Kidney (tissue), 14 donors: Measurements from ENCODE around the gene CNPY1. TPM values are rescaled to one million over a fixed set of nuclear protein-coding genes. Genes with fewer than 3 reads are reported as not detected.

Experiments used
- DNase-seq, 5 donors: peaks; one replicate each; pipeline ENCODE4 v3.0.0-alpha.2; 2013 to 2020
- FAIRE-seq: peaks from 2 replicates; lab custom pipeline; 2012; peaks lifted over from hg19 to GRCh38; lab: Jason Lieb, UNC
- H3K27ac ChIP-seq, 2 donors: one replicate each; pipeline ENCODE4 v1.7.0; 2013; ENCODE audit warnings: low read depth in 2 of 2, low read length in 2 of 2, inconsistent platforms in 1 of 2
- H3K27me3 ChIP-seq: one replicate; pipeline ENCODE4 v1.7.1; 2013; ENCODE audit warnings: low read length, inconsistent platforms; ENCODE audit not compliant: control insufficient read depth, insufficient read depth
- H3K36me3 ChIP-seq, 3 donors: one replicate each; pipeline versions ENCODE4 v1.7.0 to v1.7.1; 2013; ENCODE audit warnings: low read length in 3 of 3, control low read depth in 1 of 3, inconsistent platforms in 1 of 3; ENCODE audit not compliant: insufficient read depth in 3 of 3, control insufficient read depth in 2 of 3
- H3K4me1 ChIP-seq, 3 donors: one replicate each; pipeline versions ENCODE4 v1.7.0 to v1.7.1; 2013; ENCODE audit warnings: low read length in 3 of 3, inconsistent platforms in 1 of 3, low read depth in 1 of 3; ENCODE audit not compliant: control insufficient read depth in 2 of 3, insufficient read depth in 2 of 3
- H3K4me3 ChIP-seq, 3 donors: one replicate each; pipeline versions ENCODE4 v1.7.0 to v1.8.1; 2013; ENCODE audit warnings: low read length in 3 of 3, control low read depth in 1 of 3, inconsistent platforms in 1 of 3
- H3K9ac ChIP-seq, 3 donors: one replicate each; pipeline versions ENCODE4 v1.7.0 to v1.7.1; 2013; ENCODE audit warnings: low read length in 3 of 3, control low read depth in 1 of 3, inconsistent platforms in 1 of 3
- H3K9me3 ChIP-seq, 3 donors: one replicate each; pipeline versions ENCODE4 v1.7.0 to v1.7.1; 2013; ENCODE audit warnings: low read length in 3 of 3, control low read depth in 1 of 3, inconsistent platforms in 1 of 3; ENCODE audit not compliant: control insufficient read depth in 2 of 3, insufficient read depth in 1 of 3
- CTCF ChIP-seq: IDR thresholded peaks from 3 replicates; pipeline ENCODE4 v1.5.1; 2012; ENCODE audit warnings: mild to moderate bottlenecking, moderate library complexity, borderline replicate concordance; ENCODE audit not compliant: insufficient read depth; ENCODE audit errors: extremely low read depth
- intact Hi-C: fragments of 100-400 bp; cut with DNase I; formaldehyde crosslinking; loops from one replicate; pipeline ENCODE4 v1.11.1; 2022
- polyA plus RNA-seq: library from polyadenylated mRNA; stranded (reverse); fragments of 350-450 nt; fragmentation: Illumina TruSeq; extraction: RNeasy Lipid Tissue Mini Kit (QIAGEN cat#74804); gene quantifications from one replicate; pipeline ENCODE4 v1.2.3, GENCODE V29; 2014; ENCODE audit warnings: low read depth, low replicate concordance; ENCODE audit not compliant: insufficient read depth
- total RNA-seq: library from RNA; stranded (reverse); fragmentation: NEBNext Ultra II Directional; extraction: Animal tissue kit (Norgen Biotek cat#: 25700); gene quantifications from one replicate; pipeline ENCODE4 v1.2.1, GENCODE V29; 2021
- donor health status: control.
- donor health status: control.
- donor health status: control.
- donor health status: control.
- donor health status: control.
- donor health status: DM: yes; HTN: yes; CAD: no.
- donor health status: Normal renal cell carcinoma (clear cell type).

The CNPY1 gene
- total and polyA plus RNA-seq, 2 donors from 2014 or later: not detected

- H3K27me3 ChIP-seq: peaks cover 37% of the 10 kb centered on the region
- intact Hi-C loops: no loop called here
- TF ChIP-seq CTCF: no peak
Observed at GRCh38 chr7:155477476-155477875, 68.9 kb downstream of the CNPY1 start.

GRCh38 chr7:155471718-155472117 is 74.6 kb downstream of the CNPY1 start:
- peak; percentile 47 to 80 (median 67) for DNase-seq
- peaks cover 0 to 2% (median 0%) of the 10 kb centered on the region in 3 donors for H3K36me3 ChIP-seq
- no peak overlapping the region for H3K9ac ChIP-seq
- H3K27ac ChIP-seq: no peak overlapping the region
- peaks cover 0 to 4% (median 0%) of the 10 kb centered on the region in 3 donors for H3K4me1 ChIP-seq
- H3K9me3 ChIP-seq: peaks cover 0 to 5% (median 0%) of the 10 kb centered on the region in 3 donors
- no peak for FAIRE-seq
- peaks cover 77% of the 10 kb centered on the region for H3K27me3 ChIP-seq
- intact Hi-C loops: no loop called here
- no peak for TF ChIP-seq CTCF
- no peak overlapping the region for H3K4me3 ChIP-seq

More at GRCh38 chr7:155477476-155477875, 68.9 kb downstream of the CNPY1 start:
- DNase-seq (peak in 1 of 5 donors; percentile 0), FAIRE-seq (no peak)
- H3K9me3 ChIP-seq: peaks cover 0 to 5% (median 0%) of the 10 kb centered on the region in 3 donors
- H3K4me3 ChIP-seq: no peak overlapping the region
- H3K4me1 ChIP-seq: peaks cover 0 to 4% (median 0%) of the 10 kb centered on the region in 3 donors
- H3K9ac ChIP-seq: no peak overlapping the region
- H3K27ac ChIP-seq: no peak overlapping the region
- no peaks in the 10 kb centered on the region for H3K36me3 ChIP-seq

- H3K9me3 ChIP-seq: peaks cover 0 to 5% (median 0%) of the 10 kb centered on the region in 3 donors
- no peak overlapping the region for H3K4me3 ChIP-seq
- H3K27me3 ChIP-seq: peaks cover 78% of the 10 kb centered on the region
- TF ChIP-seq CTCF: no peak
- DNase-seq (peak in 2 of 5 donors; percentile 49 to 67), FAIRE-seq (no peak)
- peaks cover 0 to 2% (median 0%) of the 10 kb centered on the region in 3 donors for H3K36me3 ChIP-seq
- intact Hi-C loops: no loop called here
- no peak overlapping the region for H3K9ac ChIP-seq
- H3K4me1 ChIP-seq: peaks cover 0 to 6% (median 0%) of the 10 kb centered on the region in 3 donors
- H3K27ac ChIP-seq: no peak overlapping the region
Observed at GRCh38 chr7:155470686-155471638, 75.4 kb downstream of the CNPY1 start.
